HG03095 (cell line): ENCODE data around the gene RNF166.

Source experiments
- ATAC-seq: cut with Tn5 transposase; IDR thresholded peaks from one replicate; pipeline ENCODE4 v1.9.1; 2021; ENCODE audit warnings: moderate library complexity; ENCODE audit not compliant: unreplicated experiment

RNF166 gene

GRCh38 chr16:88739977-88740726 lies 33.9 kb upstream of the RNF166 start:
- ATAC-seq: no peak

GRCh38 chr16:88739139-88739976 lies 33.1 kb upstream of the RNF166 start:
- no peak for ATAC-seq

- ATAC-seq: no peak
These were observed 32.2 kb upstream of the RNF166 start for GRCh38 chr16:88738151-88739084.

- ATAC-seq: no peak
These were observed 31.3 kb upstream of the RNF166 start for GRCh38 chr16:88737298-88738150.

- no peak for ATAC-seq
These were observed 30.3 kb upstream of the RNF166 start for GRCh38 chr16:88736496-88736895.

- no peak for ATAC-seq
These were observed 29.9 kb upstream of the RNF166 start for GRCh38 chr16:88736088-88736487.

GRCh38 chr16:88735616-88736015 lies 29.4 kb upstream of the RNF166 start:
- ATAC-seq: no peak

- no peak for ATAC-seq
These were observed 28.9 kb upstream of the RNF166 start for GRCh38 chr16:88735121-88735520.

- ATAC-seq: no peak
These were observed 28.1 kb upstream of the RNF166 start for GRCh38 chr16:88734361-88734728.

GRCh38 chr16:88733630-88734360 lies 27.6 kb upstream of the RNF166 start:
- no peak for ATAC-seq

GRCh38 chr16:88732961-88733294 lies 26.7 kb upstream of the RNF166 start:
- no peak for ATAC-seq

- ATAC-seq: no peak
These were observed 26.2 kb upstream of the RNF166 start for GRCh38 chr16:88732172-88732960.

GRCh38 chr16:88731699-88732098 lies 25.5 kb upstream of the RNF166 start:
- ATAC-seq: no peak

GRCh38 chr16:88730632-88731607 lies 24.7 kb upstream of the RNF166 start:
- no peak for ATAC-seq

- ATAC-seq: no peak
These were observed 21.7 kb upstream of the RNF166 start for GRCh38 chr16:88727871-88728270.

GRCh38 chr16:88726981-88727380 lies 20.8 kb upstream of the RNF166 start:
- no peak for ATAC-seq

GRCh38 chr16:88726408-88726749 lies 20.2 kb upstream of the RNF166 start:
- no peak for ATAC-seq
